Astrocyte of the cerebellum (primary cell): Measurements from ENCODE around the gene CLRN2.

ENCODE experiments used
- DNase-seq: peaks from one replicate; pipeline ENCODE4 v3.0.0-alpha.2; 2011; ENCODE audit warnings: low read depth
- H3K4me3 ChIP-seq: 2 replicates; pipeline ENCODE4 v1.5.1; 2011; ENCODE audit warnings: mild to moderate bottlenecking, low read depth, low read length, moderate library complexity
- CTCF ChIP-seq: IDR thresholded peaks from 2 replicates; pipeline ENCODE4 v1.5.1; 2012; ENCODE audit warnings: low read length, low read depth, moderate library complexity, mild to moderate bottlenecking; ENCODE audit errors: missing control alignments
- in situ Hi-C: cut with HindIII; loops from 2 replicates; pipeline ENCODE4 v1.10.0; 2017; ENCODE audit warnings: low sequenced_read_pairs

Gene CLRN2

GRCh38 chr4:17523662-17524061 lies 8.7 kb downstream of the CLRN2 start:
- in situ Hi-C loops, result no loop called here
- H3K4me3 ChIP-seq, result no peak overlapping the region
- DNase-seq, result no peak
- TF ChIP-seq CTCF, result no peak

GRCh38 chr4:17526695-17527477 lies 11.9 kb downstream of the CLRN2 start:
- in situ Hi-C loops, result no loop called here
- TF ChIP-seq CTCF, result no peak
- no peak for DNase-seq

GRCh38 chr4:17528551-17529165 lies 13.7 kb downstream of the CLRN2 start:
- no peak for DNase-seq
- no peak overlapping the region for H3K4me3 ChIP-seq
- TF ChIP-seq CTCF, result no peak
- in situ Hi-C loops, result no loop called here

More at GRCh38 chr4:17526695-17527477, 11.9 kb downstream of the CLRN2 start:
- H3K4me3 ChIP-seq, result no peak overlapping the region

GRCh38 chr4:17531538-17532285 lies 16.7 kb downstream of the CLRN2 start:
- no peak for DNase-seq
- no peak for TF ChIP-seq CTCF
- in situ Hi-C loops, result no loop called here
- no peak overlapping the region for H3K4me3 ChIP-seq

GRCh38 chr4:17534705-17535104 lies 19.7 kb downstream of the CLRN2 start:
- in situ Hi-C loops, result no loop called here
- no peak for DNase-seq
- no peak for TF ChIP-seq CTCF
- no peak overlapping the region for H3K4me3 ChIP-seq

GRCh38 chr4:17535242-17535641 lies 20.3 kb downstream of the CLRN2 start:
- in situ Hi-C loops, result no loop called here
- TF ChIP-seq CTCF, result no peak
- no peak for DNase-seq
- H3K4me3 ChIP-seq, result no peak overlapping the region
